HepG2 (cell line): ENCODE data around the gene GJC2. TPM values are rescaled to one million over a fixed set of nuclear protein-coding genes. Genes with fewer than 3 reads are reported as not detected.

Experiments
- AGO2 ChIP-seq: fragments of 200-400 bp; formaldehyde crosslinking; optimal IDR thresholded peaks from 2 replicates; pipeline ENCODE3; 2017; ENCODE audit warnings: mild to moderate bottlenecking, low read depth, low read length, moderate library complexity
- ELF1 ChIP-seq: sonication (generic); formaldehyde crosslinking; IDR thresholded peaks from 2 replicates; pipeline ENCODE4 v1.4.0; 2020; ENCODE audit warnings: missing genetic modification reagents
- ERF ChIP-seq: IDR thresholded peaks from 2 replicates; pipeline ENCODE4 v1.6.1; 2018; ENCODE audit warnings: missing biosample characterization, missing genetic modification reagents
- HDAC1 ChIP-seq: sonication (generic); formaldehyde crosslinking; IDR thresholded peaks from 2 replicates; pipeline ENCODE4 v1.5.1; 2020; ENCODE audit warnings: mild to moderate bottlenecking, missing genetic modification reagents
- IKZF4 ChIP-seq: sonication (generic); formaldehyde crosslinking; IDR thresholded peaks from 2 replicates; pipeline ENCODE4 v1.5.1; 2020; ENCODE audit warnings: borderline replicate concordance, mild to moderate bottlenecking, low read depth, missing genetic modification reagents; ENCODE audit errors: not compliant biosample characterization
- KAT8 ChIP-seq: IDR thresholded peaks from 2 replicates; pipeline ENCODE4 v1.6.1; 2016; ENCODE audit warnings: missing genetic modification reagents, missing compliant biosample characterization
- KDM5A ChIP-seq: fragments of 200-600 bp; sonication (generic); IDR thresholded peaks from 2 replicates; pipeline ENCODE4 v1.7.0; 2018; ENCODE audit warnings: antibody characterized with exemption, mild to moderate bottlenecking, low read length, borderline replicate concordance
- NCOA1 ChIP-seq: sonication (generic); formaldehyde crosslinking; IDR thresholded peaks from 2 replicates; pipeline ENCODE4 v1.9.0; 2021; ENCODE audit warnings: missing genetic modification reagents
- NFYB ChIP-seq: sonication (generic); formaldehyde crosslinking; IDR thresholded peaks from 2 replicates; pipeline ENCODE4 v1.4.0; 2020; ENCODE audit warnings: missing genetic modification reagents
- NR0B2 ChIP-seq: sonication (generic); formaldehyde crosslinking; IDR thresholded peaks from 2 replicates; pipeline ENCODE4 v1.4.0; 2020; ENCODE audit warnings: mild to moderate bottlenecking, missing genetic modification reagents
- ONECUT2 ChIP-seq: sonication (generic); formaldehyde crosslinking; IDR thresholded peaks from 2 replicates; pipeline ENCODE4 v1.4.0; 2020; ENCODE audit warnings: missing genetic modification reagents
- TOPORS ChIP-seq: sonication (generic); formaldehyde crosslinking; IDR thresholded peaks from 2 replicates; pipeline ENCODE4 v1.8.0; 2023; ENCODE audit warnings: mild to moderate bottlenecking, missing genetic modification reagents
- ZBTB8A ChIP-seq: sonication (generic); formaldehyde crosslinking; IDR thresholded peaks from 2 replicates; pipeline ENCODE4 v1.4.0; 2020; ENCODE audit warnings: mild to moderate bottlenecking, low read depth, missing genetic modification reagents, borderline replicate concordance
- ZNF224 ChIP-seq: sonication (generic); formaldehyde crosslinking; IDR thresholded peaks from 2 replicates; pipeline ENCODE4 v1.5.0; 2020; ENCODE audit warnings: mild to moderate bottlenecking, missing genetic modification reagents
- ZNF710 ChIP-seq: sonication (generic); formaldehyde crosslinking; IDR thresholded peaks from 2 replicates; pipeline ENCODE4 v1.5.0; 2020; ENCODE audit warnings: mild to moderate bottlenecking, missing genetic modification reagents, borderline replicate concordance
- ZNF766 ChIP-seq: sonication (generic); formaldehyde crosslinking; IDR thresholded peaks from 2 replicates; pipeline ENCODE4 v1.5.0; 2020; ENCODE audit warnings: missing genetic modification reagents, borderline replicate concordance
- polyA plus RNA-seq, 8 experiments: library from polyadenylated mRNA; depleted of rRNA in 3 of 8; stranded (reverse) in 7 of 8; unstranded in 1 of 8; fragments of >200 nt; fragmentation: Illumina TruSeq in 4 of 8; extraction: Trizol in 4 of 8; gene quantifications; 2 replicates each; pipeline versions ENCODE4 v1.2.1 to v1.2.3, GENCODE V29; 2011 to 2016; ENCODE audit warnings: low read depth in 4 of 8, missing spikeins in 1 of 8, mixed read lengths in 1 of 8; ENCODE audit not compliant: insufficient read depth in 1 of 8
- total RNA-seq, 5 experiments: library from RNA; depleted of rRNA; stranded (reverse); fragments of >200 nt; fragmentation: Illumina TruSeq; extraction: Trizol; gene quantifications; 2 replicates each; pipeline ENCODE4 v1.2.3, GENCODE V29; 2016; ENCODE audit warnings: low read depth in 1 of 5
- TF ChIP-seq, protein P1 (sequence below): sonication (generic); formaldehyde crosslinking; IDR thresholded peaks from 2 replicates; pipeline ENCODE4 v1.8.1; 2022; ENCODE audit warnings: low read depth, mild to moderate bottlenecking, missing genetic modification reagents
- TF ChIP-seq, protein P2 (sequence below), 2 experiments: sonication (generic) in 1 of 2; formaldehyde crosslinking in 1 of 2; IDR thresholded peaks; 2 replicates each; pipeline versions ENCODE4 v1.4.0 to v1.6.1; 2016 to 2020; ENCODE audit warnings: borderline replicate concordance in 1 of 2, low read depth in 1 of 2, mild to moderate bottlenecking in 1 of 2, missing genetic modification reagents in 1 of 2

Gene GJC2
- total and polyA plus RNA-seq, 2 of the 13 experiments (the other 11 are each of a cell fraction or from before 2014, with no cell fraction given), result 1.6 to 3.8 TPM

- TF ChIP-seq ELF1 (peak; percentile 27; the same call in 1 of the 2 replicates), TOPORS (CRISPR knock-in tag) (no peak), AGO2 (peak; percentile 69), ZNF710 (CRISPR knock-in tag) (0 out of 2 replicates have a peak, but pooled peaks have one; percentile 15), KAT8 (peak; percentile 45; the same call in 1 of the 2 replicates), HDAC1 (CRISPR knock-in tag) (peak; percentile 77), ERF (CRISPR knock-in tag) (peak; percentile 27; the same call in 1 of the 2 replicates), ONECUT2 (no peak), IKZF4 (CRISPR knock-in tag) (no peak), NFYB (no peak), ZNF766 (peak; percentile 62; the same call in 1 of the 2 replicates), ZBTB8A (CRISPR knock-in tag) (no peak), ZNF224 (CRISPR knock-in tag) (no peak), NR0B2 (CRISPR knock-in tag) (no peak), KDM5A (no peak), NCOA1 (no peak)
- TF ChIP-seq, protein P1, sequence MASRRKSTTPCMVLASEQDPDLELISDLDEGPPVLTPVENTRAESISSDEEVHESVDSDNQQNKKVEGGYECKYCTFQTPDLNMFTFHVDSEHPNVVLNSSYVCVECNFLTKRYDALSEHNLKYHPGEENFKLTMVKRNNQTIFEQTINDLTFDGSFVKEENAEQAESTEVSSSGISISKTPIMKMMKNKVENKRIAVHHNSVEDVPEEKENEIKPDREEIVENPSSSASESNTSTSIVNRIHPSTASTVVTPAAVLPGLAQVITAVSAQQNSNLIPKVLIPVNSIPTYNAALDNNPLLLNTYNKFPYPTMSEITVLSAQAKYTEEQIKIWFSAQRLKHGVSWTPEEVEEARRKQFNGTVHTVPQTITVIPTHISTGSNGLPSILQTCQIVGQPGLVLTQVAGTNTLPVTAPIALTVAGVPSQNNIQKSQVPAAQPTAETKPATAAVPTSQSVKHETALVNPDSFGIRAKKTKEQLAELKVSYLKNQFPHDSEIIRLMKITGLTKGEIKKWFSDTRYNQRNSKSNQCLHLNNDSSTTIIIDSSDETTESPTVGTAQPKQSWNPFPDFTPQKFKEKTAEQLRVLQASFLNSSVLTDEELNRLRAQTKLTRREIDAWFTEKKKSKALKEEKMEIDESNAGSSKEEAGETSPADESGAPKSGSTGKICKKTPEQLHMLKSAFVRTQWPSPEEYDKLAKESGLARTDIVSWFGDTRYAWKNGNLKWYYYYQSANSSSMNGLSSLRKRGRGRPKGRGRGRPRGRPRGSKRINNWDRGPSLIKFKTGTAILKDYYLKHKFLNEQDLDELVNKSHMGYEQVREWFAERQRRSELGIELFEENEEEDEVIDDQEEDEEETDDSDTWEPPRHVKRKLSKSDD (CRISPR knock-in tag), result peak; percentile 10; the same call in 1 of the 2 replicates
- TF ChIP-seq, protein P2, sequence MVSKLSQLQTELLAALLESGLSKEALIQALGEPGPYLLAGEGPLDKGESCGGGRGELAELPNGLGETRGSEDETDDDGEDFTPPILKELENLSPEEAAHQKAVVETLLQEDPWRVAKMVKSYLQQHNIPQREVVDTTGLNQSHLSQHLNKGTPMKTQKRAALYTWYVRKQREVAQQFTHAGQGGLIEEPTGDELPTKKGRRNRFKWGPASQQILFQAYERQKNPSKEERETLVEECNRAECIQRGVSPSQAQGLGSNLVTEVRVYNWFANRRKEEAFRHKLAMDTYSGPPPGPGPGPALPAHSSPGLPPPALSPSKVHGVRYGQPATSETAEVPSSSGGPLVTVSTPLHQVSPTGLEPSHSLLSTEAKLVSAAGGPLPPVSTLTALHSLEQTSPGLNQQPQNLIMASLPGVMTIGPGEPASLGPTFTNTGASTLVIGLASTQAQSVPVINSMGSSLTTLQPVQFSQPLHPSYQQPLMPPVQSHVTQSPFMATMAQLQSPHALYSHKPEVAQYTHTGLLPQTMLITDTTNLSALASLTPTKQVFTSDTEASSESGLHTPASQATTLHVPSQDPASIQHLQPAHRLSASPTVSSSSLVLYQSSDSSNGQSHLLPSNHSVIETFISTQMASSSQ (IDR thresholded peaks at IDR 0.05; ENCODE audit: low read depth), result no peak
- TF ChIP-seq, protein P2 (CRISPR knock-in tag; IDR thresholded peaks at IDR 0.05; ENCODE audit: borderline replicate concordance), result peak; percentile 4; the same call in 1 of the 2 replicates
Observed at GRCh38 chr1:228149406-228150119, at the start of gene GJC2 (continued).
